ENCODE results near the gene KRTAP4-11.
"Not testable (repeated sequence)": the region's sequence is repeated elsewhere in the genome, so short reads cannot be mapped to it uniquely, and the experiment has no call there.

Gene KRTAP4-11

GRCh38 chr17:41145261-41145660 lies 27.1 kb upstream of the KRTAP4-11 start:
- no peak for ATAC-seq
- TF ChIP-seq ZNF70 (CRISPR knock-in tag; IDR thresholded peaks at IDR 0.05) (no peak), ARNTL (CRISPR knock-in tag; IDR thresholded peaks at IDR 0.05; ENCODE audit: borderline replicate concordance, low read depth) (no peak), GLIS3 (CRISPR knock-in tag; IDR thresholded peaks at IDR 0.05) (no peak), RARB (CRISPR knock-in tag; IDR thresholded peaks at IDR 0.05) (no peak), ESRRG (CRISPR knock-in tag; IDR thresholded peaks at IDR 0.05) (no peak), TCF4 (CRISPR knock-in tag; IDR thresholded peaks at IDR 0.05; ENCODE audit: borderline replicate concordance) (no peak), SNAI2 (CRISPR knock-in tag; IDR thresholded peaks at IDR 0.05) (no peak), ZC3H10 (CRISPR knock-in tag; IDR thresholded peaks at IDR 0.05) (no peak), ZNF565 (CRISPR knock-in tag; conservative IDR thresholded peaks at IDR 0.05; ENCODE audit: low read depth) (no peak), PPARA (CRISPR knock-in tag; IDR thresholded peaks at IDR 0.05; ENCODE audit: borderline replicate concordance) (no peak)
- TF ChIP-seq, protein P1, sequence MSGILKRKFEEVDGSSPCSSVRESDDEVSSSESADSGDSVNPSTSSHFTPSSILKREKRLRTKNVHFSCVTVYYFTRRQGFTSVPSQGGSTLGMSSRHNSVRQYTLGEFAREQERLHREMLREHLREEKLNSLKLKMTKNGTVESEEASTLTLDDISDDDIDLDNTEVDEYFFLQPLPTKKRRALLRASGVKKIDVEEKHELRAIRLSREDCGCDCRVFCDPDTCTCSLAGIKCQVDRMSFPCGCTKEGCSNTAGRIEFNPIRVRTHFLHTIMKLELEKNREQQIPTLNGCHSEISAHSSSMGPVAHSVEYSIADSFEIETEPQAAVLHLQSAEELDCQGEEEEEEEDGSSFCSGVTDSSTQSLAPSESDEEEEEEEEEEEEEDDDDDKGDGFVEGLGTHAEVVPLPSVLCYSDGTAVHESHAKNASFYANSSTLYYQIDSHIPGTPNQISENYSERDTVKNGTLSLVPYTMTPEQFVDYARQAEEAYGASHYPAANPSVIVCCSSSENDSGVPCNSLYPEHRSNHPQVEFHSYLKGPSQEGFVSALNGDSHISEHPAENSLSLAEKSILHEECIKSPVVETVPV (CRISPR knock-in tag; IDR thresholded peaks at IDR 0.05) = no peak
- TF ChIP-seq, protein P2, sequence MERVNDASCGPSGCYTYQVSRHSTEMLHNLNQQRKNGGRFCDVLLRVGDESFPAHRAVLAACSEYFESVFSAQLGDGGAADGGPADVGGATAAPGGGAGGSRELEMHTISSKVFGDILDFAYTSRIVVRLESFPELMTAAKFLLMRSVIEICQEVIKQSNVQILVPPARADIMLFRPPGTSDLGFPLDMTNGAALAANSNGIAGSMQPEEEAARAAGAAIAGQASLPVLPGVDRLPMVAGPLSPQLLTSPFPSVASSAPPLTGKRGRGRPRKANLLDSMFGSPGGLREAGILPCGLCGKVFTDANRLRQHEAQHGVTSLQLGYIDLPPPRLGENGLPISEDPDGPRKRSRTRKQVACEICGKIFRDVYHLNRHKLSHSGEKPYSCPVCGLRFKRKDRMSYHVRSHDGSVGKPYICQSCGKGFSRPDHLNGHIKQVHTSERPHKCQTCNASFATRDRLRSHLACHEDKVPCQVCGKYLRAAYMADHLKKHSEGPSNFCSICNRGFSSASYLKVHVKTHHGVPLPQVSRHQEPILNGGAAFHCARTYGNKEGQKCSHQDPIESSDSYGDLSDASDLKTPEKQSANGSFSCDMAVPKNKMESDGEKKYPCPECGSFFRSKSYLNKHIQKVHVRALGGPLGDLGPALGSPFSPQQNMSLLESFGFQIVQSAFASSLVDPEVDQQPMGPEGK (CRISPR knock-in tag; IDR thresholded peaks at IDR 0.05; ENCODE audit: borderline replicate concordance) = no peak

- ATAC-seq = no peak
Measured at GRCh38 chr17:41144846-41145245, 26.7 kb upstream of the KRTAP4-11 start.

GRCh38 chr17:41141361-41141760 lies 23.2 kb upstream of the KRTAP4-11 start:
- ATAC-seq = no peak
- no peak for TF ChIP-seq PPARA (CRISPR knock-in tag; IDR thresholded peaks at IDR 0.05; ENCODE audit: borderline replicate concordance)

More at GRCh38 chr17:41144846-41145245, 26.7 kb upstream of the KRTAP4-11 start:
- TF ChIP-seq, protein P1 (CRISPR knock-in tag; IDR thresholded peaks at IDR 0.05) = no peak
- TF ChIP-seq ARNTL (CRISPR knock-in tag; IDR thresholded peaks at IDR 0.05; ENCODE audit: borderline replicate concordance, low read depth) = no peak
- no peak for TF ChIP-seq ZFP30 (CRISPR knock-in tag; IDR thresholded peaks at IDR 0.05)
- TF ChIP-seq ISL1 (CRISPR knock-in tag; IDR thresholded peaks at IDR 0.05) = no peak
- TF ChIP-seq BACH2 (CRISPR knock-in tag; IDR thresholded peaks at IDR 0.05; ENCODE audit: borderline replicate concordance) = no peak
- no peak for TF ChIP-seq ZFP3 (CRISPR knock-in tag; IDR thresholded peaks at IDR 0.05)
- TF ChIP-seq, protein P3, sequence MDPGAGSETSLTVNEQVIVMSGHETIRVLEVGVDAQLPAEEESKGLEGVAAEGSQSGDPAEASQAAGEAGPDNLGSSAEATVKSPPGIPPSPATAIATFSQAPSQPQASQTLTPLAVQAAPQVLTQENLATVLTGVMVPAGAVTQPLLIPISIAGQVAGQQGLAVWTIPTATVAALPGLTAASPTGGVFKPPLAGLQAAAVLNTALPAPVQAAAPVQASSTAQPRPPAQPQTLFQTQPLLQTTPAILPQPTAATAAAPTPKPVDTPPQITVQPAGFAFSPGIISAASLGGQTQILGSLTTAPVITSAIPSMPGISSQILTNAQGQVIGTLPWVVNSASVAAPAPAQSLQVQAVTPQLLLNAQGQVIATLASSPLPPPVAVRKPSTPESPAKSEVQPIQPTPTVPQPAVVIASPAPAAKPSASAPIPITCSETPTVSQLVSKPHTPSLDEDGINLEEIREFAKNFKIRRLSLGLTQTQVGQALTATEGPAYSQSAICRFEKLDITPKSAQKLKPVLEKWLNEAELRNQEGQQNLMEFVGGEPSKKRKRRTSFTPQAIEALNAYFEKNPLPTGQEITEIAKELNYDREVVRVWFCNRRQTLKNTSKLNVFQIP (CRISPR knock-in tag; IDR thresholded peaks at IDR 0.05; ENCODE audit: borderline replicate concordance, low read depth) = no peak
- no peak for TF ChIP-seq ZNF565 (CRISPR knock-in tag; conservative IDR thresholded peaks at IDR 0.05; ENCODE audit: low read depth)
- no peak for TF ChIP-seq TCF4 (CRISPR knock-in tag; IDR thresholded peaks at IDR 0.05; ENCODE audit: borderline replicate concordance)
- no peak for TF ChIP-seq ESRRG (CRISPR knock-in tag; IDR thresholded peaks at IDR 0.05)
- no peak for TF ChIP-seq GLIS3 (CRISPR knock-in tag; IDR thresholded peaks at IDR 0.05)
- no peak for TF ChIP-seq ZC3H10 (CRISPR knock-in tag; IDR thresholded peaks at IDR 0.05)
- TF ChIP-seq SNAI2 (CRISPR knock-in tag; IDR thresholded peaks at IDR 0.05) = no peak

- TF ChIP-seq SNAI2 (CRISPR knock-in tag; IDR thresholded peaks at IDR 0.05) = no peak
- no peak for TF ChIP-seq PPARA (CRISPR knock-in tag; IDR thresholded peaks at IDR 0.05; ENCODE audit: borderline replicate concordance)
- TF ChIP-seq ISL1 (CRISPR knock-in tag; IDR thresholded peaks at IDR 0.05) = no peak
- TF ChIP-seq TCF4 (CRISPR knock-in tag; IDR thresholded peaks at IDR 0.05; ENCODE audit: borderline replicate concordance) = no peak
- TF ChIP-seq, protein P2 (CRISPR knock-in tag; IDR thresholded peaks at IDR 0.05; ENCODE audit: borderline replicate concordance) = no peak
- no peak for TF ChIP-seq GLIS3 (CRISPR knock-in tag; IDR thresholded peaks at IDR 0.05)
- TF ChIP-seq CSDC2 (CRISPR knock-in tag; IDR thresholded peaks at IDR 0.05) = no peak
- no peak for TF ChIP-seq ZNF565 (CRISPR knock-in tag; conservative IDR thresholded peaks at IDR 0.05; ENCODE audit: low read depth)
- no peak for ATAC-seq
Measured at GRCh38 chr17:41140360-41141131, 22.4 kb upstream of the KRTAP4-11 start, which contains the start of gene KRTAP4-6. KRTAP4-6 (minus strand) TSS chr17:41140544; CDS start chr17:41140487, 57 bp downstream.

GRCh38 chr17:41139865-41140264 lies 21.7 kb upstream of the KRTAP4-11 start:
- not testable (repeated sequence) for ATAC-seq
